ENCODE results near the gene ABCC5.

ABCC5 gene

GRCh38 chr3:183954875-183955274 lies 62.8 kb downstream of the ABCC5 start:
- H3K9me3 ChIP-seq (ENCODE audit: severe bottlenecking) = no peaks in the 10 kb centered on the region
- peaks cover 15% of the 10 kb centered on the region for H3K36me3 ChIP-seq (ENCODE audit: low read depth)
- H3K4me3 ChIP-seq (ENCODE audit: severe bottlenecking) = no peak overlapping the region
- DNase-seq (ENCODE audit: low spot score) (no peak), ATAC-seq (ENCODE audit: low read depth) (no peak)
- H3K27me3 ChIP-seq (ENCODE audit: insufficient read depth, poor library complexity, severe bottlenecking) = no peaks in the 10 kb centered on the region
- TF ChIP-seq CTCF (IDR thresholded peaks at IDR 0.05; ENCODE audit: poor library complexity, severe bottlenecking) = no peak
- no peak overlapping the region for H3K27ac ChIP-seq (ENCODE audit: poor library complexity, severe bottlenecking)
- H3K4me1 ChIP-seq (ENCODE audit: insufficient read depth, poor library complexity, severe bottlenecking) = peaks cover 11% of the 10 kb centered on the region

DNA sequence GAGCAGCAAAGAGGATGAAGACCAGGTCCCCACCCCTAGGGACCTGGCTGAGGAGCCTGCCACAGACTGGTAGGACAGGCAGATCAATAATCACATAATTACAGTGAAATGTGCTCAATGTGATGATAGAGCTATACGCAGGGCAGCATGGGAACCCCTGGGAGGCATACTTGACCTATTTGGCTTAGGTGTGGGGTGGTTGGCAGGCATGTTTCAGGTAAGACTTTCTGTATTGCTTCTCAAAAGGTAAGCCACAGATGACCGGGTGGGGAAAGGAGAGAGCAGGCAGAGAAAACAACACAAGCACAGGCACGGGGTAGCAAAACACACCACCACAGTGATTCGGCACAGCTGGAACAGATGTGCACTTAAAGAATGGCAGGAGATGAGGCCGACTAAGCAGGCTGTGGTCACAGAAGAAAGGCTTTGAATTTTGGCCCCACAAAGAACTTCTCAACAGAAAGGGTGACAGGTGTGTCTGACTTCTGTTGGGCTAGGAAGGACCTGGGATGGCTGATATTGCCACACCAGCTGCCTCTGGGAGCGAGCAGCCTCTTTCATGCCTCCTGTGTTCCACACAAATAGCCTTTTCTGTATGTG lies 64.1 kb downstream of the ABCC5 start:
- no peak for DNase-seq (ENCODE audit: low spot score)
- Histone ChIP-seq H3K36me3 (ENCODE audit: low read depth) (peaks cover 20% of the 10 kb centered on the region), H3K27ac (ENCODE audit: poor library complexity, severe bottlenecking) (no peak overlapping the region), H3K9me3 (ENCODE audit: severe bottlenecking) (no peaks in the 10 kb centered on the region), H3K27me3 (ENCODE audit: insufficient read depth, poor library complexity, severe bottlenecking) (no peaks in the 10 kb centered on the region), H3K4me1 (ENCODE audit: insufficient read depth, poor library complexity, severe bottlenecking) (peaks cover under 1% of the 10 kb centered on the region), H3K4me3 (ENCODE audit: severe bottlenecking) (no peak overlapping the region)
- TF ChIP-seq CTCF (IDR thresholded peaks at IDR 0.05; ENCODE audit: poor library complexity, severe bottlenecking) = no peak
- ATAC-seq (ENCODE audit: low read depth) = no peak

DNA sequence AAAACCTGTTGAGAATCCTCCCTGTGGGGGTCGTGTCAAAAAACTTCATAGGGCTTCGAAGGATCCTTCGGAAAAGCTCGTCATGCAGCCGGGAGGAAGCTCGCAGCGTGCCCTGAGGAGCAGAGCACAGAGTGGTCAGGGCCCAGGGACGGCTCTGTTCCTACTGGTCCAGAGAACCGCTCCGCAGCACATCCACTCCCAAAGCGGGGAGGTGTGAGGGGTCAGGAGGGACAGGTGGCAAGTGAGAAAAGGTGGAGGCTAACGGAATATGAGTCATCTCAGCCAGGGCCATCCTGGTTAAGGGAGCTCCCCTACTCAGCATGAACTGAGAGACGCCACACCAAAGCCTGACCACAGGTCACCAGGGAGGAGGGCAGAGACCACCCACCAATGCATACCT lies 66.2 kb downstream of the ABCC5 start:
- Histone ChIP-seq H3K4me3 (ENCODE audit: severe bottlenecking) (no peak overlapping the region), H3K36me3 (ENCODE audit: low read depth) (peaks cover 26% of the 10 kb centered on the region), H3K9me3 (ENCODE audit: severe bottlenecking) (no peaks in the 10 kb centered on the region), H3K27me3 (ENCODE audit: insufficient read depth, poor library complexity, severe bottlenecking) (no peaks in the 10 kb centered on the region), H3K27ac (ENCODE audit: poor library complexity, severe bottlenecking) (no peak overlapping the region), H3K4me1 (ENCODE audit: insufficient read depth, poor library complexity, severe bottlenecking) (no peaks in the 10 kb centered on the region)
- no peak for TF ChIP-seq CTCF (IDR thresholded peaks at IDR 0.05; ENCODE audit: poor library complexity, severe bottlenecking)
- ATAC-seq (ENCODE audit: low read depth) = no peak
- DNase-seq (ENCODE audit: low spot score) = no peak

DNA sequence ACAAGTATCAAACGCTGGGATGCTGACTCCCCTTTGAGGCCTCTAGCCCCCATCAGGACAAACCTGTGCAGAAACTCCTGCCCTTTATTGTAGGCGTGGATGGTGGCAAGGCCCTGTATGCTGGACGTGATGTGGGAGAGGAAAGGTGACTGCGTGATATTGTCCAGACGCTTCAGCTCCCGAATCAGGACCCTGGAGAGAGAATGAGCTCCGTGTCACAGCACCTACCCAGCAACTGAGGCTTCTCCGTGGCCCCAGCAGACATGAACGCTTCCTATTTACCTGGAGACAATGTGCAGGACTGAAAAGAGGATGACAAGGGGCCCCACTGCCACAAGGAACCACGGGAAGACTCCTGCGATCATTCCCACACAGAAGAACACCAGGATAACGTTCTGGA lies 68.0 kb downstream of the ABCC5 start:
- no peak overlapping the region for H3K4me3 ChIP-seq (ENCODE audit: severe bottlenecking)
- H3K4me1 ChIP-seq (ENCODE audit: insufficient read depth, poor library complexity, severe bottlenecking) = no peaks in the 10 kb centered on the region
- H3K36me3 ChIP-seq (ENCODE audit: low read depth) = peaks cover 37% of the 10 kb centered on the region
- TF ChIP-seq CTCF (IDR thresholded peaks at IDR 0.05; ENCODE audit: poor library complexity, severe bottlenecking) = no peak
- ATAC-seq (ENCODE audit: low read depth) (no peak), DNase-seq (ENCODE audit: low spot score) (no peak)
- H3K27me3 ChIP-seq (ENCODE audit: insufficient read depth, poor library complexity, severe bottlenecking) = no peaks in the 10 kb centered on the region
- no peak overlapping the region for H3K27ac ChIP-seq (ENCODE audit: poor library complexity, severe bottlenecking)
- no peaks in the 10 kb centered on the region for H3K9me3 ChIP-seq (ENCODE audit: severe bottlenecking)

GRCh38 chr3:183946037-183946436 lies 71.6 kb downstream of the ABCC5 start:
- DNase-seq (ENCODE audit: low spot score) (no peak), ATAC-seq (ENCODE audit: low read depth) (no peak)
- H3K36me3 ChIP-seq (ENCODE audit: low read depth) = peaks cover 33% of the 10 kb centered on the region
- no peak overlapping the region for H3K4me3 ChIP-seq (ENCODE audit: severe bottlenecking)
- no peaks in the 10 kb centered on the region for H3K27me3 ChIP-seq (ENCODE audit: insufficient read depth, poor library complexity, severe bottlenecking)
- H3K9me3 ChIP-seq (ENCODE audit: severe bottlenecking) = no peaks in the 10 kb centered on the region
- no peak for TF ChIP-seq CTCF (IDR thresholded peaks at IDR 0.05; ENCODE audit: poor library complexity, severe bottlenecking)
- no peaks in the 10 kb centered on the region for H3K4me1 ChIP-seq (ENCODE audit: insufficient read depth, poor library complexity, severe bottlenecking)
- H3K27ac ChIP-seq (ENCODE audit: poor library complexity, severe bottlenecking) = no peak overlapping the region

Measured in RWPE2 (cell line).